Anterior cingulate cortex (tissue), 58 donors: ENCODE data around the gene ZBTB8OS.
"Not testable (repeated sequence)": the region's sequence is repeated elsewhere in the genome, so short reads cannot be mapped to it uniquely, and the experiment has no call there.

Experiments
- DNase-seq, 58 donors: peaks; one replicate each; lab custom pipeline; 2025; lab: John Stamatoyannopoulos, UW

Gene ZBTB8OS

GRCh38 chr1:32650248-32650751, at the start of gene ZBTB8OS:
Gene ZBTB8OS (minus strand): TSS chr1:32650550. CDS start chr1:32650529, 21 bp downstream.
- DNase-seq: peak in 57 of 58 donors; percentile 30 to 94 (median 84)

- not testable (repeated sequence) for DNase-seq
These were observed 46.6 kb upstream of the ZBTB8OS start for GRCh38 chr1:32696996-32697395.

- no peak for DNase-seq
These were observed 45.7 kb upstream of the ZBTB8OS start for GRCh38 chr1:32696041-32696440.

- DNase-seq: peak in 28 of 58 donors; percentile 6 to 80 (median 22)
These were observed 45.0 kb upstream of the ZBTB8OS start for GRCh38 chr1:32695098-32695904.

- no peak for DNase-seq
These were observed 43.3 kb upstream of the ZBTB8OS start for GRCh38 chr1:32693455-32694174.

- no peak for DNase-seq
These were observed 36.0 kb upstream of the ZBTB8OS start for GRCh38 chr1:32686387-32686786.

GRCh38 chr1:32685498-32685897, 35.1 kb upstream of the ZBTB8OS start:
- DNase-seq: no peak

- peak in 5 of 58 donors; percentile 7 to 44 (median 12) for DNase-seq
These were observed 33.9 kb upstream of the ZBTB8OS start for GRCh38 chr1:32684167-32684811.

- DNase-seq: no peak
These were observed 33.0 kb upstream of the ZBTB8OS start for GRCh38 chr1:32683397-32683796.

GRCh38 chr1:32681999-32682398, 31.6 kb upstream of the ZBTB8OS start:
- DNase-seq: no peak

- peak in 4 of 58 donors; percentile 6 to 64 (median 18) for DNase-seq
These were observed 31.2 kb upstream of the ZBTB8OS start for GRCh38 chr1:32681509-32681908.

GRCh38 chr1:32680642-32681041, 30.3 kb upstream of the ZBTB8OS start:
- no peak for DNase-seq

- not testable (repeated sequence) for DNase-seq
These were observed 29.6 kb upstream of the ZBTB8OS start for GRCh38 chr1:32679993-32680392.

GRCh38 chr1:32676945-32677344, 26.6 kb upstream of the ZBTB8OS start:
- DNase-seq: no peak

- peak in 2 of 58 donors; percentile 1 to 12 for DNase-seq
These were observed 18.4 kb upstream of the ZBTB8OS start for GRCh38 chr1:32668716-32669115.

GRCh38 chr1:32666901-32667566, 16.7 kb upstream of the ZBTB8OS start:
- DNase-seq: no peak

- DNase-seq: no peak
These were observed 15.6 kb upstream of the ZBTB8OS start for GRCh38 chr1:32665915-32666314.

- no peak for DNase-seq
These were observed 9.2 kb upstream of the ZBTB8OS start for GRCh38 chr1:32659581-32659980.

GRCh38 chr1:32652244-32652962, 2.1 kb upstream of the ZBTB8OS start:
- DNase-seq: no peak
